Retinal pigment epithelial cell (primary cell): Measurements from ENCODE around the gene ATP2B2.

Experiments used
- DNase-seq: peaks from one replicate; pipeline ENCODE4 v3.0.0-alpha.2; 2010; ENCODE audit warnings: low read depth
- H3K4me3 ChIP-seq: 2 replicates; pipeline ENCODE4 v1.5.1; 2011; ENCODE audit warnings: mild to moderate bottlenecking, low read length, control low read depth, moderate library complexity
- TF ChIP-seq, protein P1 (sequence below): conservative IDR thresholded peaks from 2 replicates; pipeline ENCODE4 v1.5.1; 2011; ENCODE audit warnings: low read depth, low read length, control low read depth, inconsistent platforms

The ATP2B2 gene

DNA sequence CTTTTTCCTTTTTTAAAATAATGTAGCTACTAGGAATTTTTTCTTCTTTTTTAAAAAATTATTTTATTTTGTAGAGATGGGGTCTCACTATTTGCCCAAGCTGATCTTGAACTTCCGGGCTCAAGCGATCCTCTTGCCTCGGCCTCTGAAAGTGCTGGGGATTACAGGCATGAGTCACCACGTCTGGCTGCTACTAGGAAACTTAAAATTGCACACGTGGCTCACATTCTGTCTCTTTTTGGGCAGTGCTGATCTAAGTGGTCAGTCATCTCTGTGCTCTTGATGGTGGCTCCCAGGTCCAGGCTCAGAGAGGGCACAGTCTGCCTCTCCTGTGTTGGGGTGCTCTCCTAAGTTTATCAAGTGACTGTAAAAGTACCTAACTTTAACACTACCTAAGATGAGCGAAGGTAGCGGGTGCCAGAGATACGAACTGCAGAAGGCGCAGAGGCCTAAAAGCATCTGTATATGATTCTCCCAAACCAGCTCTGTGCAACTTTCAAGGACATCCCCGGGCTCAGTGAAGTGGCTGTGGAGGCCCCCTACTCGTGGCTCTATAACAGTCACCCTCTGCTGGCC, 131.6 kb downstream of the ATP2B2 start:
- TF ChIP-seq, protein P1, sequence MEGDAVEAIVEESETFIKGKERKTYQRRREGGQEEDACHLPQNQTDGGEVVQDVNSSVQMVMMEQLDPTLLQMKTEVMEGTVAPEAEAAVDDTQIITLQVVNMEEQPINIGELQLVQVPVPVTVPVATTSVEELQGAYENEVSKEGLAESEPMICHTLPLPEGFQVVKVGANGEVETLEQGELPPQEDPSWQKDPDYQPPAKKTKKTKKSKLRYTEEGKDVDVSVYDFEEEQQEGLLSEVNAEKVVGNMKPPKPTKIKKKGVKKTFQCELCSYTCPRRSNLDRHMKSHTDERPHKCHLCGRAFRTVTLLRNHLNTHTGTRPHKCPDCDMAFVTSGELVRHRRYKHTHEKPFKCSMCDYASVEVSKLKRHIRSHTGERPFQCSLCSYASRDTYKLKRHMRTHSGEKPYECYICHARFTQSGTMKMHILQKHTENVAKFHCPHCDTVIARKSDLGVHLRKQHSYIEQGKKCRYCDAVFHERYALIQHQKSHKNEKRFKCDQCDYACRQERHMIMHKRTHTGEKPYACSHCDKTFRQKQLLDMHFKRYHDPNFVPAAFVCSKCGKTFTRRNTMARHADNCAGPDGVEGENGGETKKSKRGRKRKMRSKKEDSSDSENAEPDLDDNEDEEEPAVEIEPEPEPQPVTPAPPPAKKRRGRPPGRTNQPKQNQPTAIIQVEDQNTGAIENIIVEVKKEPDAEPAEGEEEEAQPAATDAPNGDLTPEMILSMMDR: no peak

DNA sequence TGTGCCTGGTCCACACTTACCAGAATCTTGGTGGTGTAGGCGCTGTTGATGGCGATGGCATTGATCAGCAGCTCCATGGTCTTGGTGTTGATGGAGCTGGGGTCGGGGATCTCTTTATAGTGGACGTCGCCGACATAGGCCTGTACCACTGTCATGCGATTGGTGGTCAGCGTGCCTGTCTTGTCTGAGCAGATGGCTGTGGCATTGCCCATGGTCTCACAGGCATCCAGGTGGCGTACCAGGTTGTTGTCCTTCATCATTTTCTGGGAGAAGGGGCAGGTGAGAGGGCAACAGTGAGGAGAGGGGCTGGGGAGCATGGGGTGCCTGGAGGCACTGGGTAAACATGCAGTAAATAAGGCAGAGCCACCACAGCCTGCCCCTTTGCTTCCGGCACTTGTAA, 133.6 kb downstream of the ATP2B2 start:
- TF ChIP-seq, protein P1: no peak
- DNase-seq: no peak
- no peak overlapping the region for H3K4me3 ChIP-seq

More for the DNA sequence above, 131.6 kb downstream of the ATP2B2 start:
- no peak for DNase-seq
- H3K4me3 ChIP-seq: no peak overlapping the region

DNA sequence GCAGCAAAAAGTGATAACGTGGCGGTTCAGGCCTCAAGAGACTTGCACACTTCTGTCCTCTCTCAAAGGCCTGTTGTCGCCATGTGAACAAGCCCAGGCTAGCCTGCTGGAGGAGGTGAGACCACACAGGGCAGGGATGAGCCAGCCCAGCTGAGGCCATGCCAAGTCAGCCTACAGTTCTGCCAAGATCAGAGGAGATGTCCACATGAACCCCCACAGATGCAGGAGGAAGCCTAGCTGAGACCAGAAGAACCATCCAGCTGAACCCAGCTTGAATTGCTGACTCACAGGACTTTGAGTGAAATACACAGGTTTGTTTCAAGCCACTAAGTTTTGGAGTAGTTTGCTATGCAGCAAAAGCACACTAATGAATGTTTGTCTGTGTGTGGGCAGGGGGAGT, 134.2 kb downstream of the ATP2B2 start:
- H3K4me3 ChIP-seq: no peak overlapping the region
- TF ChIP-seq, protein P1: no peak
- no peak for DNase-seq

DNA sequence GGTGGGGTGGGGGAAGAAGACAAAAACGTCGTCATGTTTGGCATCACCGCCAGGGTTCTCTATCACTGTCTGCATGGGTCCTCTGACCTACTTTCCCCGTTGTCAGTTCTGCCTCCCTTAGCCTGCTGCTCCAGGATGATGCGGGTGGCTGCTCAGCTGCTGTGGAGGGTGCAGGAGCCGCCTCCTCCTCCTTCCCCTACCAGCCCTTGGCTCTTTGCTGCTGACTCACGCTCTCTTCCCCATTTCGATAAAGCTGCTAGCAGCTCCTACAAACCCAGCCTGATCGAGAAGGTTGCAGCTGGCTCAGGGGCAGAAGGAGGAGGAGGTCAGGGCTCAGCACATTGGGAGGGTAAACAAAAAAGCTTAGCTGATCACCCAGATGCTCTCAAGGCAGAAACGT, 135.0 kb downstream of the ATP2B2 start:
- no peak overlapping the region for H3K4me3 ChIP-seq
- no peak for DNase-seq
- TF ChIP-seq, protein P1: no peak

DNA sequence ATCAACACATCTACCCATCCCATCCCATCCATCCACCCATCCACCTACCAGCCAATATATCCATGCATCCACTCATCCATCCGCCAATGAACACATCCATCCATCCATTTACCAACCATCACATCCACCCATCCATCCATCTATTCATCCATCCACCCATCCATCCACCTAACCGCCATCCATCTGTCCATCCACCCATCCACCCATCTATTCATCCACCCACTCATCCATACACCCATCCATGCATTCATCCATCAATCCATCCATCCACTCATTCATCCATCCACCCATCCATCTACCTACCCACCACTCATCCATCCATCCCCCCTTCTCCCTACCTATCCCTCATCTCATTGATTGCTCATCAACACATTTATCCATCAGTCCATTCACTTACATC, 136.9 kb downstream of the ATP2B2 start:
- TF ChIP-seq, protein P1: no peak
- DNase-seq: no peak
- H3K4me3 ChIP-seq: no peak overlapping the region

DNA sequence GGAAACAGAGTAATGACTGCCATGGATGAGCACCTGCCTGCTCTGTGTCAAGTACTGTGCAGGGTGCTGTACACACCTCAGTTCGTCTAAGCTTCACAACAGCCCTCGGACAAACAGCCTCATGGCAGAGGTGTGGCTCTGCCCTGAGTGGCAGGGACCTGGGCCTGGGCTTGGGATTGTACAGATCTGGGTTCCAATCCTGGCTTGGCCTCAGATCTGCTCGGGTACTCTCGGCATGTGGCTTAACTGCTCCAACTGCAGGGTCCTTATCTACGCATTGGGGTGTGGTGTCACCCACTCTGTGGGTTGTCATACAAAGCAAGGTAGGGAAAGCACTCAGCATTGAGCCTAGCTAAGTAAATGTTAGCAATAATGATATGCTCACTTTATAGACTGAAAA, 137.9 kb downstream of the ATP2B2 start:
- no peak for DNase-seq
- no peak overlapping the region for H3K4me3 ChIP-seq
- TF ChIP-seq, protein P1: no peak

DNA sequence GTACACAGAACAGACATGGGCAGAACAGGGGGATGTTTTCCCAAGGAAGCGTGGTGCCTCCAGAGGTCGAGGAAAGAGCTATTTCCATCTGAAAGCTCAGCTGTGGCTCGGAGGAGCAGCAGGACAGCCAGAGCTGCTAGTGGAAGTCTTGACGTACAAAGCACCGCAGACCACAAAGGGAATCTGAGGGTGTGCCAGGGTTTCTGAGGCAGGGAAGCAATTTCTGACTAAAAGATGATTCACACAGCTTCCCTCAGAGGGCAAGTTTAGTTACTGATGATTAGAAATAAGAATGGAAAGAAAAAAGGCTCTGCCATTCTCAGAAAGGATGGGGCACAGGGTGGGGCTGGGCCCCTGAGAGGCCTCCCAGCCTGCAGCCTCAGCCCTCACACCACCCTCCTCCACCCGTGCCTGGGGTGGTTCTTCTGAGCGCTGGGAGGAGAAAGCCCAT, 138.7 kb downstream of the ATP2B2 start:
- H3K4me3 ChIP-seq: no peak overlapping the region
- TF ChIP-seq, protein P1: no peak
- peak; percentile 72 for DNase-seq
